GDM1 (cell line): Measurements from ENCODE around the gene ADGRG1.

Experiments
- DNase-seq: peaks from one replicate; lab custom pipeline; 2025; lab: John Stamatoyannopoulos, UW

ADGRG1 gene

GRCh38 chr16:57606147-57606846, 22.1 kb upstream of the ADGRG1 start:
- DNase-seq: no peak

- no peak for DNase-seq
Observed at GRCh38 chr16:57606847-57607501, 21.5 kb upstream of the ADGRG1 start.

GRCh38 chr16:57607676-57608461, 20.6 kb upstream of the ADGRG1 start:
- DNase-seq: no peak

- DNase-seq: no peak
Observed at GRCh38 chr16:57608462-57609113, 19.8 kb upstream of the ADGRG1 start.

GRCh38 chr16:57609541-57610401, 18.7 kb upstream of the ADGRG1 start:
- no peak for DNase-seq

- DNase-seq: no peak
Observed at GRCh38 chr16:57610611-57611010, 17.8 kb upstream of the ADGRG1 start.

- no peak for DNase-seq
Observed at GRCh38 chr16:57611181-57611580, 17.2 kb upstream of the ADGRG1 start.

- no peak for DNase-seq
Observed at GRCh38 chr16:57611706-57612105, 16.7 kb upstream of the ADGRG1 start.

- no peak for DNase-seq
Observed at GRCh38 chr16:57612494-57612893, 15.9 kb upstream of the ADGRG1 start.

GRCh38 chr16:57613514-57613913, 14.9 kb upstream of the ADGRG1 start:
- DNase-seq: no peak

GRCh38 chr16:57614536-57614935, 13.9 kb upstream of the ADGRG1 start:
- DNase-seq: no peak

- no peak for DNase-seq
Observed at GRCh38 chr16:57614944-57615343, 13.5 kb upstream of the ADGRG1 start.

GRCh38 chr16:57615813-57616212, 12.6 kb upstream of the ADGRG1 start:
- no peak for DNase-seq

GRCh38 chr16:57616241-57616640, 12.2 kb upstream of the ADGRG1 start:
- DNase-seq: no peak

GRCh38 chr16:57616876-57617275, 11.6 kb upstream of the ADGRG1 start:
- DNase-seq: no peak

- no peak for DNase-seq
Observed at GRCh38 chr16:57617604-57618111, 10.8 kb upstream of the ADGRG1 start.

- DNase-seq: no peak
Observed at GRCh38 chr16:57618296-57619132, 9.9 kb upstream of the ADGRG1 start.

- DNase-seq: no peak
Observed at GRCh38 chr16:57619133-57619605, 9.3 kb upstream of the ADGRG1 start.

GRCh38 chr16:57619606-57620334, 8.7 kb upstream of the ADGRG1 start:
- no peak for DNase-seq
